HepG2 (cell line): Measurements from ENCODE around the gene DARS2. TPM values are rescaled to one million over a fixed set of nuclear protein-coding genes. Genes with fewer than 3 reads are reported as not detected.

Experiments
- ATF2 ChIP-seq: sonication (generic); formaldehyde crosslinking; IDR thresholded peaks from 2 replicates; pipeline ENCODE4 v1.4.0; 2020; ENCODE audit warnings: missing genetic modification reagents
- CCDC6 ChIP-seq: sonication (generic); formaldehyde crosslinking; IDR thresholded peaks from 2 replicates; pipeline ENCODE4 v1.8.1; 2022; ENCODE audit warnings: mild to moderate bottlenecking, missing genetic modification reagents, moderate library complexity
- HMG20B ChIP-seq: conservative IDR thresholded peaks from 2 replicates; pipeline ENCODE4 v1.6.1; 2016; ENCODE audit warnings: missing genetic modification reagents, missing compliant biosample characterization
- KLF6 ChIP-seq: IDR thresholded peaks from 2 replicates; pipeline ENCODE4 v1.8.0; 2016; ENCODE audit warnings: missing biosample characterization, missing genetic modification reagents
- NBN ChIP-seq: fragments of 450-650 bp; conservative IDR thresholded peaks from 2 replicates; pipeline ENCODE4 v1.6.1; 2017
- PCBP1 ChIP-seq: fragments of 200-400 bp; formaldehyde crosslinking; IDR thresholded peaks from 2 replicates; pipeline ENCODE4 v1.6.1; 2017; ENCODE audit warnings: mild to moderate bottlenecking, low read depth, low read length, borderline replicate concordance
- REPIN1 ChIP-seq: sonication (generic); formaldehyde crosslinking; IDR thresholded peaks from 2 replicates; pipeline ENCODE4 v1.8.0; 2022; ENCODE audit warnings: missing genetic modification reagents, low read depth, mild to moderate bottlenecking, borderline replicate concordance
- RXRB ChIP-seq: IDR thresholded peaks from 2 replicates; pipeline ENCODE4 v1.6.1; 2016; ENCODE audit warnings: borderline replicate concordance, missing genetic modification reagents, missing compliant biosample characterization
- TGIF2 ChIP-seq: IDR thresholded peaks from 2 replicates; pipeline ENCODE4 v1.6.1; 2016; ENCODE audit warnings: control low read depth, missing compliant biosample characterization
- UBTF ChIP-seq: sonication (generic); formaldehyde crosslinking; IDR thresholded peaks from 2 replicates; pipeline ENCODE4 v1.4.0; 2020; ENCODE audit warnings: mild to moderate bottlenecking, missing genetic modification reagents
- YY1 ChIP-seq: IDR thresholded peaks from 2 replicates; pipeline ENCODE4 v1.6.1; 2011; ENCODE audit warnings: low read length, low read depth, moderate library complexity, mild to moderate bottlenecking; ENCODE audit not compliant: insufficient read depth, insufficient replicate concordance
- ZFP36 ChIP-seq: fragments of 150-350 bp; IDR thresholded peaks from 2 replicates; pipeline ENCODE4 v1.6.1; 2018; ENCODE audit warnings: borderline replicate concordance, low read length, low read depth; ENCODE audit not compliant: partially characterized antibody
- ZNF292 ChIP-seq: sonication (generic); formaldehyde crosslinking; IDR thresholded peaks from 2 replicates; pipeline ENCODE4 v1.8.1; 2022; ENCODE audit warnings: mild to moderate bottlenecking, low read depth, missing genetic modification reagents, borderline replicate concordance
- ZNF30 ChIP-seq: sonication (generic); formaldehyde crosslinking; IDR thresholded peaks from 2 replicates; pipeline ENCODE4 v1.5.0; 2020; ENCODE audit warnings: mild to moderate bottlenecking, missing genetic modification reagents
- ZNF468 ChIP-seq: sonication (generic); formaldehyde crosslinking; IDR thresholded peaks from 2 replicates; pipeline ENCODE4 v1.8.0; 2022; ENCODE audit warnings: mild to moderate bottlenecking, moderate library complexity, missing genetic modification reagents
- ZNF878 ChIP-seq: sonication (generic); formaldehyde crosslinking; IDR thresholded peaks from 2 replicates; pipeline ENCODE4 v1.8.1; 2023; ENCODE audit warnings: mild to moderate bottlenecking, missing genetic modification reagents, moderate library complexity
- polyA plus RNA-seq, 8 experiments: library from polyadenylated mRNA; depleted of rRNA in 3 of 8; stranded (reverse) in 7 of 8; unstranded in 1 of 8; fragments of >200 nt; fragmentation: Illumina TruSeq in 4 of 8; extraction: Trizol in 4 of 8; gene quantifications; 2 replicates each; pipeline versions ENCODE4 v1.2.1 to v1.2.3, GENCODE V29; 2011 to 2016; ENCODE audit warnings: low read depth in 4 of 8, missing spikeins in 1 of 8, mixed read lengths in 1 of 8; ENCODE audit not compliant: insufficient read depth in 1 of 8
- total RNA-seq, 5 experiments: library from RNA; depleted of rRNA; stranded (reverse); fragments of >200 nt; fragmentation: Illumina TruSeq; extraction: Trizol; gene quantifications; 2 replicates each; pipeline ENCODE4 v1.2.3, GENCODE V29; 2016; ENCODE audit warnings: low read depth in 1 of 5
- TF ChIP-seq, protein P1 (sequence below): sonication (generic); formaldehyde crosslinking; IDR thresholded peaks from 2 replicates; pipeline ENCODE4 v1.4.0; 2020; ENCODE audit warnings: missing genetic modification reagents
- TF ChIP-seq, protein P2 (sequence below): IDR thresholded peaks from 2 replicates; pipeline ENCODE4 v1.6.1; 2018; ENCODE audit warnings: missing genetic modification reagents, mild to moderate bottlenecking, missing compliant biosample characterization
- TF ChIP-seq, protein P3 (sequence below): IDR thresholded peaks from 2 replicates; pipeline ENCODE4 v1.6.1; 2016; ENCODE audit warnings: missing genetic modification reagents, missing compliant biosample characterization

The DARS2 gene
- total and polyA plus RNA-seq, 2 of the 13 experiments (the other 11 are each of a cell fraction or from before 2014, with no cell fraction given) = 17.6 to 27.7 TPM

GRCh38 chr1:173824315-173825081, at the start of gene DARS2, which contains the start of gene CENPL (continued):
- TF ChIP-seq, protein P1, sequence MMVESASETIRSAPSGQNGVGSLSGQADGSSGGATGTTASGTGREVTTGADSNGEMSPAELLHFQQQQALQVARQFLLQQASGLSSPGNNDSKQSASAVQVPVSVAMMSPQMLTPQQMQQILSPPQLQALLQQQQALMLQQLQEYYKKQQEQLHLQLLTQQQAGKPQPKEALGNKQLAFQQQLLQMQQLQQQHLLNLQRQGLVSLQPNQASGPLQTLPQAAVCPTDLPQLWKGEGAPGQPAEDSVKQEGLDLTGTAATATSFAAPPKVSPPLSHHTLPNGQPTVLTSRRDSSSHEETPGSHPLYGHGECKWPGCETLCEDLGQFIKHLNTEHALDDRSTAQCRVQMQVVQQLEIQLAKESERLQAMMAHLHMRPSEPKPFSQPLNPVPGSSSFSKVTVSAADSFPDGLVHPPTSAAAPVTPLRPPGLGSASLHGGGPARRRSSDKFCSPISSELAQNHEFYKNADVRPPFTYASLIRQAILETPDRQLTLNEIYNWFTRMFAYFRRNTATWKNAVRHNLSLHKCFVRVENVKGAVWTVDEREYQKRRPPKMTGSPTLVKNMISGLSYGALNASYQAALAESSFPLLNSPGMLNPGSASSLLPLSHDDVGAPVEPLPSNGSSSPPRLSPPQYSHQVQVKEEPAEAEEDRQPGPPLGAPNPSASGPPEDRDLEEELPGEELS = peak; percentile 36; the same call in 1 of the 2 replicates
- no peak for TF ChIP-seq HMG20B
- TF ChIP-seq UBTF (CRISPR knock-in tag) = peak; percentile 42; the same call in 1 of the 2 replicates
- peak; percentile 87 for TF ChIP-seq REPIN1 (CRISPR knock-in tag)
- TF ChIP-seq ZFP36 = no peak
- peak; percentile 90; the same call in 1 of the 2 replicates for TF ChIP-seq ZNF878 (CRISPR knock-in tag)
- no peak for TF ChIP-seq PCBP1
- TF ChIP-seq ZNF30 = 0 out of 2 replicates have a peak, but pooled peaks have one; percentile 22
- TF ChIP-seq, protein P2, sequence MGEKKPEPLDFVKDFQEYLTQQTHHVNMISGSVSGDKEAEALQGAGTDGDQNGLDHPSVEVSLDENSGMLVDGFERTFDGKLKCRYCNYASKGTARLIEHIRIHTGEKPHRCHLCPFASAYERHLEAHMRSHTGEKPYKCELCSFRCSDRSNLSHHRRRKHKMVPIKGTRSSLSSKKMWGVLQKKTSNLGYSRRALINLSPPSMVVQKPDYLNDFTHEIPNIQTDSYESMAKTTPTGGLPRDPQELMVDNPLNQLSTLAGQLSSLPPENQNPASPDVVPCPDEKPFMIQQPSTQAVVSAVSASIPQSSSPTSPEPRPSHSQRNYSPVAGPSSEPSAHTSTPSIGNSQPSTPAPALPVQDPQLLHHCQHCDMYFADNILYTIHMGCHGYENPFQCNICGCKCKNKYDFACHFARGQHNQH (CRISPR knock-in tag) = 0 out of 2 replicates have a peak, but pooled peaks have one; percentile 50
- no peak for TF ChIP-seq ATF2 (CRISPR knock-in tag)
- TF ChIP-seq NBN = no peak
- TF ChIP-seq, protein P3, sequence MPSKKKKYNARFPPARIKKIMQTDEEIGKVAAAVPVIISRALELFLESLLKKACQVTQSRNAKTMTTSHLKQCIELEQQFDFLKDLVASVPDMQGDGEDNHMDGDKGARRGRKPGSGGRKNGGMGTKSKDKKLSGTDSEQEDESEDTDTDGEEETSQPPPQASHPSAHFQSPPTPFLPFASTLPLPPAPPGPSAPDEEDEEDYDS (CRISPR knock-in tag) = peak; percentile 30; the same call in 1 of the 2 replicates
- peak; percentile 47; the same call in 1 of the 2 replicates for TF ChIP-seq KLF6 (CRISPR knock-in tag)
- no peak for TF ChIP-seq ZNF292
- TF ChIP-seq TGIF2 (CRISPR knock-in tag) = peak; percentile 75; the same call in 1 of the 2 replicates
- peak; percentile 99 for TF ChIP-seq YY1
- TF ChIP-seq CCDC6 (CRISPR knock-in tag) = peak; percentile 70; the same call in 1 of the 2 replicates
- TF ChIP-seq RXRB (CRISPR knock-in tag) = peak; percentile 7; the same call in 1 of the 2 replicates
- TF ChIP-seq ZNF468 (CRISPR knock-in tag) = 0 out of 2 replicates have a peak, but pooled peaks have one; percentile 60
